HG03108 (cell line): ENCODE results near the gene ZNF223.
A peak's percentile ranks its signal among the peaks of the same experiment; 100 is the strongest.

ENCODE experiments used
- ATAC-seq: cut with Tn5 transposase; IDR thresholded peaks from one replicate; pipeline ENCODE4 v1.9.1; 2021; ENCODE audit warnings: moderate library complexity; ENCODE audit not compliant: unreplicated experiment

Gene ZNF223

GRCh38 chr19:44051650-44052402 is at the start of gene ZNF223:
TSS of gene ZNF223 (plus strand) at chr19:44052036. CDS start at chr19:44055177, 3,141 bp downstream.
- peak; percentile 79 for ATAC-seq

- no peak for ATAC-seq
Measured at GRCh38 chr19:44002212-44002565, 49.6 kb upstream of the ZNF223 start.

GRCh38 chr19:44002566-44003460 is 49.0 kb upstream of the ZNF223 start, which contains the start of gene ZNF230:
TSS of gene ZNF230 (plus strand) at chr19:44002957. CDS start at chr19:44007079, 4,122 bp downstream.
- peak; percentile 90 for ATAC-seq

- ATAC-seq = no peak
Measured at GRCh38 chr19:44003461-44004009, 48.3 kb upstream of the ZNF223 start.

- ATAC-seq = no peak
Measured at GRCh38 chr19:44005973-44006372, 45.9 kb upstream of the ZNF223 start.

GRCh38 chr19:44007473-44007872 is 44.4 kb upstream of the ZNF223 start:
- no peak for ATAC-seq

- ATAC-seq = no peak
Measured at GRCh38 chr19:44010468-44010867, 41.4 kb upstream of the ZNF223 start.

GRCh38 chr19:44019498-44019897 is 32.3 kb upstream of the ZNF223 start:
- no peak for ATAC-seq

GRCh38 chr19:44021221-44021620 is 30.6 kb upstream of the ZNF223 start:
- ATAC-seq = no peak

- ATAC-seq = no peak
Measured at GRCh38 chr19:44024900-44025216, 27.0 kb upstream of the ZNF223 start.

GRCh38 chr19:44025217-44025936 is 26.5 kb upstream of the ZNF223 start, which contains the start of gene ZNF222:
TSS of gene ZNF222 (plus strand) at chr19:44025379. CDS start at chr19:44025437, 58 bp downstream.
- ATAC-seq = peak; percentile 89

- no peak for ATAC-seq
Measured at GRCh38 chr19:44026622-44027021, 25.2 kb upstream of the ZNF223 start.

GRCh38 chr19:44032001-44032610 is 19.7 kb upstream of the ZNF223 start:
- ATAC-seq = no peak

- no peak for ATAC-seq
Measured at GRCh38 chr19:44042147-44042546, 9.7 kb upstream of the ZNF223 start.

- peak; percentile 20 for ATAC-seq
Measured at GRCh38 chr19:44050740-44051649, 841 bp upstream of the ZNF223 start.

- ATAC-seq = no peak
Measured at GRCh38 chr19:44055870-44056269, 4.0 kb downstream of the ZNF223 start.

GRCh38 chr19:44059229-44059628 is 7.4 kb downstream of the ZNF223 start:
- no peak for ATAC-seq

- ATAC-seq = no peak
Measured at GRCh38 chr19:44061038-44061437, 9.2 kb downstream of the ZNF223 start.

GRCh38 chr19:44066305-44066704 is 14.5 kb downstream of the ZNF223 start:
- ATAC-seq = no peak

- no peak for ATAC-seq
Measured at GRCh38 chr19:44069415-44069814, 17.6 kb downstream of the ZNF223 start.
